ENCODE data around the gene TSKU.

DNA sequence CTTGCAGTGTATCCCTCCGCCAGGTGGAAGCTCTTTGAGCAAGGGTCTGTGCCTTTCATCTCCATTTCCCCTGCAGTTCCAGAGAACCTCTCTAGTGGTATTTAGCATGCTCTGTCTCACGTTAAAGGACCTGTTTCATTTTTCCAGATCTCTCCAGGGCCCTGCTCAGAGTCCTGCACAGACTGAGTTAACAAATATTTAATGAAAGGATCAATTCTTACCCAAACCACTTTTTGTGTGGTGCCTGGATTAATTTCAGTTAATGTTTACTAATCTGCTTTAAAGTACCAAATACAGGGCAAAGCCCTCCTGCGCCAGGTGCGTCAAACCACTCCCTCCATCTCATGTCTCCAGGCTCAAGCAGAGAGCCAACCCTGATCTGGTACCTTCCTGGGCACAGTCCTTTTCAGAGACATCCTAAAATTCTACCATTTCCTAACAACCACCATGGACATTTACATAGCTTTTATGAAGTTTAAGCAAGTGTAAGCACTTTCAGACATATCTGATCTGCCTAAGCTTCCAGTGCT is 58.8 kb downstream of the TSKU start:
- no peak for TF ChIP-seq GATA2 (IDR thresholded peaks at IDR 0.05; ENCODE audit: low read depth, low read length)
- TF ChIP-seq GATA3 (IDR thresholded peaks at IDR 0.05; ENCODE audit: low read depth, low read length): no peak

Measured in SH-SY5Y (cell line).